ENCODE measurements around the gene CIROP.

DNA sequence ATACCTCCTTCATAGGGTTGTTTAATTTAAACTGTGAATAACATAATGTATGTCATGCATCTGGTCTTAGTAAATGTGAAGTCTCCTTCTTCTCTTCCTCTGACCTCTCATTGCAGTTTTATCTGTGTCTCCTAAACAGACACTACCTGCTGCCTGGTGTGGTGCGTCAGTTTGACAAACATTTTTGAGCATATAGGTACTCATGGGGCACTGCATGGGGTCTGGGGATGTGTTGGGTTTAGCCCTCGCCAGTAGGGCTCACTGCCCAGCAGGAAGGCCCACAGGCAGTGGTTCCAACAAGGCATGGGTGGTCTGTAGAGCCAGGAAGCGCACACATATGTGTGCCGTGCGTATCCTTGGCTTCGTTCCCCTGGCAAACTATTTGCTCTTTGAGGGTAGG is 17.3 kb upstream of the CIROP start:
- TF ChIP-seq, protein P1, sequence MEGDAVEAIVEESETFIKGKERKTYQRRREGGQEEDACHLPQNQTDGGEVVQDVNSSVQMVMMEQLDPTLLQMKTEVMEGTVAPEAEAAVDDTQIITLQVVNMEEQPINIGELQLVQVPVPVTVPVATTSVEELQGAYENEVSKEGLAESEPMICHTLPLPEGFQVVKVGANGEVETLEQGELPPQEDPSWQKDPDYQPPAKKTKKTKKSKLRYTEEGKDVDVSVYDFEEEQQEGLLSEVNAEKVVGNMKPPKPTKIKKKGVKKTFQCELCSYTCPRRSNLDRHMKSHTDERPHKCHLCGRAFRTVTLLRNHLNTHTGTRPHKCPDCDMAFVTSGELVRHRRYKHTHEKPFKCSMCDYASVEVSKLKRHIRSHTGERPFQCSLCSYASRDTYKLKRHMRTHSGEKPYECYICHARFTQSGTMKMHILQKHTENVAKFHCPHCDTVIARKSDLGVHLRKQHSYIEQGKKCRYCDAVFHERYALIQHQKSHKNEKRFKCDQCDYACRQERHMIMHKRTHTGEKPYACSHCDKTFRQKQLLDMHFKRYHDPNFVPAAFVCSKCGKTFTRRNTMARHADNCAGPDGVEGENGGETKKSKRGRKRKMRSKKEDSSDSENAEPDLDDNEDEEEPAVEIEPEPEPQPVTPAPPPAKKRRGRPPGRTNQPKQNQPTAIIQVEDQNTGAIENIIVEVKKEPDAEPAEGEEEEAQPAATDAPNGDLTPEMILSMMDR (IDR thresholded peaks at IDR 0.05) = no peak
- no peak for TF ChIP-seq POLR2A (IDR thresholded peaks at IDR 0.05)

Measured in Peyer's patch (tissue), 4 donors.